Activated CD4-positive, alpha-beta T cell treated with anti-CD3 and anti-CD28 coated beads for 1 hour (primary cell): ENCODE results near the gene FMOD.
"Not testable (repeated sequence)": the region's sequence is repeated elsewhere in the genome, so short reads cannot be mapped to it uniquely, and the experiment has no call there.

ENCODE experiments used
- DNase-seq: peaks from one replicate; pipeline ENCODE4 v3.0.0-alpha.2; 2020

Gene FMOD

GRCh38 chr1:203304919-203305808 is 45.8 kb downstream of the FMOD start, which contains the start of gene BTG2:
BTG2 (plus strand) TSS chr1:203305519; CDS start chr1:203305607, 88 bp downstream.
- DNase-seq, result peak; percentile 93

- DNase-seq, result no peak
Observed at GRCh38 chr1:203304391-203304918, 46.5 kb downstream of the FMOD start.

GRCh38 chr1:203302894-203303293 is 48.0 kb downstream of the FMOD start:
- DNase-seq, result no peak

GRCh38 chr1:203302456-203302855 is 48.5 kb downstream of the FMOD start:
- no peak for DNase-seq

GRCh38 chr1:203301331-203301668 is 49.6 kb downstream of the FMOD start:
- no peak for DNase-seq

- DNase-seq, result no peak
Observed at GRCh38 chr1:203300441-203301330, 50.2 kb downstream of the FMOD start.

- not testable (repeated sequence) for DNase-seq
Observed at GRCh38 chr1:203299719-203300429, 51.0 kb downstream of the FMOD start.

GRCh38 chr1:203299169-203299568 is 51.8 kb downstream of the FMOD start:
- DNase-seq, result no peak

- DNase-seq, result no peak
Observed at GRCh38 chr1:203296460-203297073, 54.4 kb downstream of the FMOD start.

GRCh38 chr1:203295796-203296195 is 55.1 kb downstream of the FMOD start:
- no peak for DNase-seq

- no peak for DNase-seq
Observed at GRCh38 chr1:203291201-203292096, 59.5 kb downstream of the FMOD start.
